HG03457 (cell line): Measurements from ENCODE around the gene IFITM10.

Experiments
- ATAC-seq: cut with Tn5 transposase; IDR thresholded peaks from one replicate; pipeline ENCODE4 v1.9.1; 2021; ENCODE audit warnings: moderate number of reproducible peaks; ENCODE audit not compliant: unreplicated experiment

The IFITM10 gene

GRCh38 chr11:1742371-1742770 lies 8.0 kb downstream of the IFITM10 start:
- ATAC-seq = no peak

GRCh38 chr11:1741741-1742140 lies 8.7 kb downstream of the IFITM10 start:
- no peak for ATAC-seq

- no peak for ATAC-seq
Measured at GRCh38 chr11:1740786-1741530, 9.4 kb downstream of the IFITM10 start.

DNA sequence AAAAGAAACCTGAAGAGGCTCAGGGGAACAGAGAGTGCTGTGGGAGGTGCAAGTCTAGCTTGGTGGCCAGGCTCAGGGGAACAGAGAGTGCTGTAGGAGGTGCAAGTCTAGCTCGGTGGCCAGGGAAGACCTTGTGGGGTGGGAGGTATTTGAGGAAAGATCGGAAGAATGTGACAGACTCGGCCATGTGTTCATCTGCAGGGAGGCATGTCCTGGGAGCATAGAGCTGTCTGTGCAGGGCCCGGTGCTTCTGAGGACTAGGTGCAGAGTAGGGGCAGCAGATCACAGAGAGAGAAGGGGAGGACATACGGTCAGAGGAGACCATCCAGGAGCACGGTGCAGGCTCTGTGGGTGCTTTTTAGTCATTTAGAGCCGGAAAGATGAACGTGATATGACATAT lies 10.8 kb downstream of the IFITM10 start:
- ATAC-seq = no peak

- no peak for ATAC-seq
Measured at GRCh38 chr11:1738380-1738779, 12.0 kb downstream of the IFITM10 start.

DNA sequence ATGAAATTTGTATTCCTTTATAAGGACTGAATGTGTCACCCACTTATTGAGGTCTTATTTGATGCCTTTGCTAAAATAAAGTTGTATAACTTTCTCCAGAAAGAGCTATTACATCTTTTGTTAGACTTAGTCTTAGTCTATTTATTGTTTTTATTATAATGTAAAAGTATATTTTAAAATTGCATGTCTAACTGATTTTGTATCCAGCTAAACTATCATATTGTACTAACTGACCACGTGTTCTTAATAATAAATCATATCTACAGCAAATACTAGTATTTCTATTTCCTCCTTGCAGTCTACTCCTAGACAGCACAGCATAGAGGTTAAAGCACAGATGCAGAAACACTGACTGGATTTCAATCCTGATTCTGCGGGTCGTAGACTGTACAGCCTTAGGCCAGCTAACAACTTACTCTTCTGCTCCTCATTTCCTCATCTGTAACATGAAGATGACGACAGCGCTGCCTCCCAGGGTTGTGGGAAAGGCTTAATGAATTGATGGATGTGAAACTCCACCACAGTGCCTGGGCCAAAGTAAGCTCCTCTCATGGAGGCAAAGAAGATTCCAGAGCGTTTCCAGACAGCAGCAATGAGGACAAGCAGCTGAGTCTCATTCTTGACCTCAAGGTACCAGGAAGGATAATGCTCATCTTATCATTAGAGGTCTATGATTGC lies 13.2 kb downstream of the IFITM10 start:
- ATAC-seq = no peak

DNA sequence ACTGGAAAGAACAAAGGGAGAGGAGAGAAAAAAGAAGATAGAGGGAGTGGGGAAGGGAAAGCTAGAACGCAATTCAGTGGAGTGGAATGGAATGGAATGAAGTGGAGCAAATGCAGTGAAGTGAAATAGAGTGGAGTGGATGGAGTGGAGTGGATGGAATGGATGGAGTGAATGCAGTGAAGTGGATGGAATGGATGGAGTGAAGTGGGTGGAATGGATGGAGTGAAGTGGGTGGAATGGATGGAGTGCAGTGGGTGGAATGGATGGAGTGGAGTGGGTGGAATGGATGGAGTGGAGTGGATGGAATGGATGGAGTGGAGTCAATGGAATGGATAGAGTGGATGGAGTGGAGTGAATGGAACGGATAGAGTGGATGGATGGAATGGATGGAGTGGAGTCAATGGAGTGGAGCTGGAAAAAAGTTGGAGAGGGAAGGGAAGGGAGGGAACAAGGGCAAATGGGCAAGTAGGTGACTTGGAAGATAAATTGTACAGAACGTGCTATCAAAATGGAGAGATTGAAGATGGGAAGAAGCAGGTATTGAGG lies 13.9 kb downstream of the IFITM10 start:
- no peak for ATAC-seq

- ATAC-seq = no peak
Measured at GRCh38 chr11:1735271-1735670, 15.1 kb downstream of the IFITM10 start.

DNA sequence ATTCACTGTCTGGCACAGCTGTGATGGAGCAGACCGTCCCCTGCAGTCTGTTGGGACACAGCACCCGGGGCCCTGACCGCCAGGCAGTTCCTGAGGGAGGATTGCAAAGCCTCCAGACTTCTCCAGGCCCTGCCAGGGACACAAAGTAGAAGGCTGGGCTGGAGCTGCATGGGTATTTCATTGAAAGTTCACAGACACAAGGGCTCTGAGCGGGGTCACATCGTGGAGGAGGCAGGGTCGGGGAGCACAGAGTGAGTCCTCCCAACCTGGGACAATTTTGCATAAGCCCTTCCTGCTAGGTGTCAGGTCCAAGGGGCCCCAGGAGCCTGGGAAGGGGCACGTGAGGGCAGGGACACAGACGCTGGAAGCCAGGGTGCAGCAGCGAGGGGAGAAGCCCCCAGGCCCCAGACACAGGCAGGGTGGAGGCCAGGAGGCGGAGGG lies 15.7 kb downstream of the IFITM10 start:
- no peak for ATAC-seq

GRCh38 chr11:1733716-1734640 lies 16.4 kb downstream of the IFITM10 start:
- no peak for ATAC-seq

DNA sequence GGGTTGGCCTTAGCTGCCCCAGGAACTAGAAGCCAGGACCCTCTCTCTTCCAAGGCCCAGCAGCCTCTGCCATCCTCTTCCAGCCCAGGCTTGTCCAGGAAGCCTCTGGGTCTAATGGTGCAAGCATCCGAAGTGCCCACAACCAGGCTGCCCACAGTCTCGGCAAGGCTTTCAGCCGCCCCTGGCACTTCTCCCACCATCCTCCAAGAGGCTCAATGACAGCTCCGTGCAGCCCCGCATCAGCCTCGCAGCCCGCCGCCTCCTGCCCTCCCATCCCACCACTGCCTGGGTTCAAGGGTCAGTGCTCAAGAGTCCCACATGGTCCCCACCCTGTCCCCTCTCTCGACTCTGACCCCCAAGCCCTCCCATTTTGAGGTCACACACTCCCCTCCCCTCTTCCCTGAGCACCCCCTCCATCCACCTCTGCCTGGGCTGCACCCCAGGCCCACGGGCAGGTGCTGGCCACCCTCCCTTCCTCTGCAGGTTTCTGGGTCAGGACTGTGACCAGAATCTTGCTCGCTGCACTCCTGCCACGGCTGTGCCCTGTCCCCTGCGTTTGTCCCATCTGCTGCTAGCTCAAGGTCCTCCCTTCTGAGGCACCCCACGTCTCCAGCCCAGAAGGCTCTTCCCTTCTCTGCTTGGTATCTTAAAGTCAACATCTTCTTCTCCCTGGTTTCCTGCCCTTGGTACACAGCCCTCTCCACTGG lies 17.2 kb downstream of the IFITM10 start:
- ATAC-seq = no peak

- no peak for ATAC-seq
Measured at GRCh38 chr11:1732418-1733008, 17.9 kb downstream of the IFITM10 start.

DNA sequence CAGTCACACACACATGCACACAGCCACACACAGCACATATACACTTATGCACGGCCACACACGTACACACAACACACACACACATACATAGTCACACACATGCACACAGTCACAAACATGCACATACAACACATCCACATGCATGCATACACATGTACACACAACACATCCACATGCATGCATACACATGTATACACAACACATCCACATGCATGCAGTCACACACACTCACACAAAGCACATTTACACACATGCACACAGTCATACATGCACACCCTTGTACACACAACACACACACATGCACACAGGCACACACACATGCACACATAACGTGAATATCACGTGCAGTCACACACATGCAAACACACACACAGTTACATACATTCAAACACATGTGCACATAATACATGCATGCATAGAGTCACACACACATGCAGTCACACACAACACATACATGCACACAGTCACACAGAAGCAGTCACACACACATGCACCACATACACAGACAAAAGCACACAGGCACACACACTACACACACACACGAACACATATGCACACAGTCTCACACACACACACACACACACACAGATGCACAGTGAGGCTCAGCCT lies 18.8 kb downstream of the IFITM10 start:
- ATAC-seq = no peak

- no peak for ATAC-seq
Measured at GRCh38 chr11:1730059-1730629, 20.3 kb downstream of the IFITM10 start.

DNA sequence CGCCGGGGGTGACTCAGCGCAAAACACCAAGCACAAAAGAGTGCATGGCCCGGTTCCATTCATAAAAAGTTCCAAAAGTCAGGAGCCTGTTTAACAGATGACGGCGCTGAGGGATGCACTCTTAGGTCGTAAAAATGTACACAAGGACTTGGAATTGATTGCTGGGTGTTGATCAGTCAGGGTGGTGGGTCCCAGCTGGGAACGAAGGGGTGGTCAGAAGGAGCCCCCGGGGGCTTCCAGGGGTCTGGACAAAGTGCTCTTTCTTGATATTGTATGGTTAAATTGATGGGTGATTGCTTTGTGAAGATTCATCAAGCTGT lies 20.7 kb downstream of the IFITM10 start:
- no peak for ATAC-seq

DNA sequence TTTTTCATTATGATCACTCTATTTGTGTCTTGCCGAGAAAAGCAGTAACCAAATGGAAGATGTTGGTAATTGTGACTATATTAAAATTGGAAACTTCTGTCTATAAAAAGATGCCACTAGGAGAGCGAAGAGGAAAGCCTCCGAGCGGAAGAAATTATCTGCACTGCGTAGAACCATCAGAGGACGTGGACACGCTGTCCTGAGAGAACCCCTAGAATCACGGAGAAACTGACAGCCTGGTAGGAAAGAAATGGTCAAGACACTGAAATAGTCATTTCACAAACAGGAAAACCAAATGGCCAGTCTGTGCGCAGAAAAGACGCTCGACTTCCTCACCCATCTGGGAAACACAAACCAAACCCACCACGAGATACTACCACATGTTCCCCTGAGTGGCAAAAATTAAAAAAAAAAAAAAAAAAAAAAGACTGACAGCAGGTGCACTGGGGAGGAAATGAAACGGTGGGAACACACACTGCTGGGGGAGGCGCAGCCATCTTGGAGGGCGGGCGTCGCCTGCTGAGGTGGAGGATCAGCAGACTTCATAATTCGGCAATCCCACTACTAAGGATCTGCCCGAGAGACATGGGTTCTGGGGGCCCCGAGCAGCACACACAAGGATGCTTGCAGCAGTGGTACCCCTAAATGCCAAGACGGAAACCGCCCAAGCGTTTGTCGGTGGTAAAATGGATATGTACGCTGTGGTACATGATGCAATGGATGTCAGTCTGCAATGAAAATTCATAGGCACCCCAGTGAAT lies 21.3 kb downstream of the IFITM10 start:
- ATAC-seq = no peak

DNA sequence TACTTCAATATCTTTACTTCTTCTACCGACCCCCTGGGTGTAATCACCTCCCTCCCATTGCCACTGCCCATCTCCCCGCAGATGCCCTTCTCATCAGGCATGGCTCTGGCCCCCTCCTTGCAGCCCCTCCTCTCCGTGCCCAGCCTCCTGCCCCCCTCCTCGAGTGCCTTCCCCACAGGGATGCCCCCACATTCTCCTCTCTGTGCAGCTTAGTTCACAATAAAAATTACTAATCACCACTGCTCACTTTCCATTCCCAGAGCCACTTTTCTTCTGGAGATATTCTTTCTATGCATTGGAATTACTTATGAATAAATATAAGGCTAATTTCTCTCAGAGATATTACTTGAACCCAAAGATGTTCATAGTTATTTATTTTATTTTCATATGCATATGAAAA lies 22.1 kb downstream of the IFITM10 start:
- no peak for ATAC-seq

GRCh38 chr11:1727861-1728260 lies 22.5 kb downstream of the IFITM10 start:
- no peak for ATAC-seq
